ENCODE results near the gene PDE8B.

The PDE8B gene

GRCh38 chr5:77305956-77306355 lies 95.5 kb downstream of the PDE8B start:
- Histone ChIP-seq H2AFZ (ENCODE audit: low read length) (no peak overlapping the region), H3K27ac (ENCODE audit: low read depth, low read length, poor library complexity, severe bottlenecking) (no peak overlapping the region), H3K4me1 (ENCODE audit: insufficient read depth, low read length, severe bottlenecking) (no peaks in the 10 kb centered on the region), H3K4me2 (ENCODE audit: low read length) (no peak overlapping the region), H3K36me3 (ENCODE audit: insufficient read depth, low read length) (no peaks in the 10 kb centered on the region), H4K20me1 (ENCODE audit: insufficient read depth, low read length) (no peaks in the 10 kb centered on the region), H3F3A (ENCODE audit: insufficient read depth, low read length) (no peaks in the 10 kb centered on the region), H3K9ac (ENCODE audit: low read length) (no peak overlapping the region), H3K79me2 (ENCODE audit: insufficient read depth, low read length) (no peaks in the 10 kb centered on the region), H3K9me2 (ENCODE audit: low read depth, low read length) (no peaks in the 10 kb centered on the region), H3K4me3 (ENCODE audit: low read depth, low read length, poor library complexity, severe bottlenecking) (no peak overlapping the region), H3K9me3 (ENCODE audit: low read length) (no peaks in the 10 kb centered on the region), H3K27me3 (ENCODE audit: insufficient read depth, low read length) (0 out of 2 replicates have a peak, but pooled peaks cover under 1% of the 10 kb centered on the region)
- no peak for TF ChIP-seq CTCF (IDR thresholded peaks at IDR 0.05; ENCODE audit: low read length)
- no peak for TF ChIP-seq EZH2 (IDR thresholded peaks at IDR 0.05; ENCODE audit: borderline replicate concordance, low read length)

- Histone ChIP-seq H3K9ac (ENCODE audit: low read length) (no peak overlapping the region), H3K79me2 (ENCODE audit: insufficient read depth, low read length) (no peaks in the 10 kb centered on the region), H3K36me3 (ENCODE audit: insufficient read depth, low read length) (no peaks in the 10 kb centered on the region), H3K4me1 (ENCODE audit: insufficient read depth, low read length, severe bottlenecking) (no peaks in the 10 kb centered on the region), H2AFZ (ENCODE audit: low read length) (no peak overlapping the region), H3K27ac (ENCODE audit: low read depth, low read length, poor library complexity, severe bottlenecking) (no peak overlapping the region), H4K20me1 (ENCODE audit: insufficient read depth, low read length) (no peaks in the 10 kb centered on the region), H3K4me2 (ENCODE audit: low read length) (no peak overlapping the region), H3K9me2 (ENCODE audit: low read depth, low read length) (no peaks in the 10 kb centered on the region), H3F3A (ENCODE audit: insufficient read depth, low read length) (no peaks in the 10 kb centered on the region), H3K27me3 (ENCODE audit: insufficient read depth, low read length) (no peaks in the 10 kb centered on the region), H3K9me3 (ENCODE audit: low read length) (no peaks in the 10 kb centered on the region), H3K4me3 (ENCODE audit: low read depth, low read length, poor library complexity, severe bottlenecking) (no peak overlapping the region)
- TF ChIP-seq EZH2 (IDR thresholded peaks at IDR 0.05; ENCODE audit: borderline replicate concordance, low read length) (no peak), CTCF (IDR thresholded peaks at IDR 0.05; ENCODE audit: low read length) (no peak)
Measured at GRCh38 chr5:77306531-77306930, 96.1 kb downstream of the PDE8B start.

- Histone ChIP-seq H3K27ac (ENCODE audit: low read depth, low read length, poor library complexity, severe bottlenecking) (no peak overlapping the region), H3K79me2 (ENCODE audit: insufficient read depth, low read length) (no peaks in the 10 kb centered on the region), H3K9me3 (ENCODE audit: low read length) (no peaks in the 10 kb centered on the region), H3K4me3 (ENCODE audit: low read depth, low read length, poor library complexity, severe bottlenecking) (no peak overlapping the region), H3K4me1 (ENCODE audit: insufficient read depth, low read length, severe bottlenecking) (no peaks in the 10 kb centered on the region), H3F3A (ENCODE audit: insufficient read depth, low read length) (no peaks in the 10 kb centered on the region), H3K27me3 (ENCODE audit: insufficient read depth, low read length) (no peaks in the 10 kb centered on the region), H4K20me1 (ENCODE audit: insufficient read depth, low read length) (no peaks in the 10 kb centered on the region), H2AFZ (ENCODE audit: low read length) (no peak overlapping the region), H3K9me2 (ENCODE audit: low read depth, low read length) (no peaks in the 10 kb centered on the region), H3K4me2 (ENCODE audit: low read length) (no peak overlapping the region), H3K9ac (ENCODE audit: low read length) (no peak overlapping the region), H3K36me3 (ENCODE audit: insufficient read depth, low read length) (no peaks in the 10 kb centered on the region)
- TF ChIP-seq CTCF (IDR thresholded peaks at IDR 0.05; ENCODE audit: low read length) = no peak
- no peak for TF ChIP-seq EZH2 (IDR thresholded peaks at IDR 0.05; ENCODE audit: borderline replicate concordance, low read length)
Measured at GRCh38 chr5:77308154-77308960, 97.9 kb downstream of the PDE8B start.
